WTC11 (cell line): ENCODE data around the gene FAM193B.

Source experiments
- NR2C2 ChIP-seq: sonication (generic); formaldehyde crosslinking; IDR thresholded peaks from 2 replicates; pipeline ENCODE4 v1.8.0; 2022; ENCODE audit warnings: mild to moderate bottlenecking, missing genetic modification reagents
- TF ChIP-seq, protein P1 (sequence below): sonication (generic); formaldehyde crosslinking; IDR thresholded peaks from 2 replicates; pipeline ENCODE4 v1.8.0; 2022; ENCODE audit warnings: mild to moderate bottlenecking, missing genetic modification reagents
- TF ChIP-seq, protein P2 (sequence below): fragments of 200-600 bp; IDR thresholded peaks from 2 replicates; pipeline ENCODE4 v1.8.0; 2022; ENCODE audit warnings: antibody characterized with exemption
- TF ChIP-seq, protein P3 (sequence below): sonication (generic); formaldehyde crosslinking; IDR thresholded peaks from 2 replicates; pipeline ENCODE4 v1.8.0; 2023; ENCODE audit warnings: missing genetic modification reagents, mild to moderate bottlenecking, borderline replicate concordance

DNA sequence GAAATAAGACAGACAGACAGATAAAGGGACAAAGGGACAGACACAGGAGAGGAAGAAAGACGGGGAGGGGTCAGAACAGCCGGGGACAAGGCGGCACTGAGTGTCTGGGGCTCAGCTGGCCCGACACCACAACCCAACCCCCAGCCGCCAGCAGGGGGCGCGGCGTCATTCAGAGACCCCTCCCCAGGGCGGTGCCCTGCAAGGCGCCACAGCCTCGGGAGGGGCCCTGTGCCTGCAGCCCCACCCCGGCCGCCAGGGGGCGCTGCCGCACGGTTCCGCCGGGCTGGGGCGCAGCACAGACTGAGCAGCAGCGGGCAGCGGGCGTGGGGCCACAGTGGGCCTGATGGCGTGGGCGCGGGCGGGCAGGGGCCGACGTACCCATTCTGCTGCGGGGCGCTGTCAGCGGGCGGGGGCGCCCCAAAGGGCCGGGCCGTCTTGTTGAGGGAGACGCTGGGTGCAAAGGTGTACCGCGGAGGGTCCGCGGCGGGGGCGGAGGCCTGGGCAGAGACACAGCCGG, 62.9 kb downstream of the FAM193B start:
- TF ChIP-seq NR2C2 = no peak
- TF ChIP-seq, protein P1, sequence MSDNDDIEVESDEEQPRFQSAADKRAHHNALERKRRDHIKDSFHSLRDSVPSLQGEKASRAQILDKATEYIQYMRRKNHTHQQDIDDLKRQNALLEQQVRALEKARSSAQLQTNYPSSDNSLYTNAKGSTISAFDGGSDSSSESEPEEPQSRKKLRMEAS = no peak
- TF ChIP-seq, protein P2, sequence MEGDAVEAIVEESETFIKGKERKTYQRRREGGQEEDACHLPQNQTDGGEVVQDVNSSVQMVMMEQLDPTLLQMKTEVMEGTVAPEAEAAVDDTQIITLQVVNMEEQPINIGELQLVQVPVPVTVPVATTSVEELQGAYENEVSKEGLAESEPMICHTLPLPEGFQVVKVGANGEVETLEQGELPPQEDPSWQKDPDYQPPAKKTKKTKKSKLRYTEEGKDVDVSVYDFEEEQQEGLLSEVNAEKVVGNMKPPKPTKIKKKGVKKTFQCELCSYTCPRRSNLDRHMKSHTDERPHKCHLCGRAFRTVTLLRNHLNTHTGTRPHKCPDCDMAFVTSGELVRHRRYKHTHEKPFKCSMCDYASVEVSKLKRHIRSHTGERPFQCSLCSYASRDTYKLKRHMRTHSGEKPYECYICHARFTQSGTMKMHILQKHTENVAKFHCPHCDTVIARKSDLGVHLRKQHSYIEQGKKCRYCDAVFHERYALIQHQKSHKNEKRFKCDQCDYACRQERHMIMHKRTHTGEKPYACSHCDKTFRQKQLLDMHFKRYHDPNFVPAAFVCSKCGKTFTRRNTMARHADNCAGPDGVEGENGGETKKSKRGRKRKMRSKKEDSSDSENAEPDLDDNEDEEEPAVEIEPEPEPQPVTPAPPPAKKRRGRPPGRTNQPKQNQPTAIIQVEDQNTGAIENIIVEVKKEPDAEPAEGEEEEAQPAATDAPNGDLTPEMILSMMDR = peak; percentile 100
- TF ChIP-seq, protein P3, sequence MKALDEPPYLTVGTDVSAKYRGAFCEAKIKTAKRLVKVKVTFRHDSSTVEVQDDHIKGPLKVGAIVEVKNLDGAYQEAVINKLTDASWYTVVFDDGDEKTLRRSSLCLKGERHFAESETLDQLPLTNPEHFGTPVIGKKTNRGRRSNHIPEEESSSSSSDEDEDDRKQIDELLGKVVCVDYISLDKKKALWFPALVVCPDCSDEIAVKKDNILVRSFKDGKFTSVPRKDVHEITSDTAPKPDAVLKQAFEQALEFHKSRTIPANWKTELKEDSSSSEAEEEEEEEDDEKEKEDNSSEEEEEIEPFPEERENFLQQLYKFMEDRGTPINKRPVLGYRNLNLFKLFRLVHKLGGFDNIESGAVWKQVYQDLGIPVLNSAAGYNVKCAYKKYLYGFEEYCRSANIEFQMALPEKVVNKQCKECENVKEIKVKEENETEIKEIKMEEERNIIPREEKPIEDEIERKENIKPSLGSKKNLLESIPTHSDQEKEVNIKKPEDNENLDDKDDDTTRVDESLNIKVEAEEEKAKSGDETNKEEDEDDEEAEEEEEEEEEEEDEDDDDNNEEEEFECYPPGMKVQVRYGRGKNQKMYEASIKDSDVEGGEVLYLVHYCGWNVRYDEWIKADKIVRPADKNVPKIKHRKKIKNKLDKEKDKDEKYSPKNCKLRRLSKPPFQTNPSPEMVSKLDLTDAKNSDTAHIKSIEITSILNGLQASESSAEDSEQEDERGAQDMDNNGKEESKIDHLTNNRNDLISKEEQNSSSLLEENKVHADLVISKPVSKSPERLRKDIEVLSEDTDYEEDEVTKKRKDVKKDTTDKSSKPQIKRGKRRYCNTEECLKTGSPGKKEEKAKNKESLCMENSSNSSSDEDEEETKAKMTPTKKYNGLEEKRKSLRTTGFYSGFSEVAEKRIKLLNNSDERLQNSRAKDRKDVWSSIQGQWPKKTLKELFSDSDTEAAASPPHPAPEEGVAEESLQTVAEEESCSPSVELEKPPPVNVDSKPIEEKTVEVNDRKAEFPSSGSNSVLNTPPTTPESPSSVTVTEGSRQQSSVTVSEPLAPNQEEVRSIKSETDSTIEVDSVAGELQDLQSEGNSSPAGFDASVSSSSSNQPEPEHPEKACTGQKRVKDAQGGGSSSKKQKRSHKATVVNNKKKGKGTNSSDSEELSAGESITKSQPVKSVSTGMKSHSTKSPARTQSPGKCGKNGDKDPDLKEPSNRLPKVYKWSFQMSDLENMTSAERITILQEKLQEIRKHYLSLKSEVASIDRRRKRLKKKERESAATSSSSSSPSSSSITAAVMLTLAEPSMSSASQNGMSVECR = peak; percentile 34; the same call in 1 of the 2 replicates
